NCI-H1105 treated with DMSO at 0.1 percent for 48 hours (cell line): ENCODE data around the gene ZNRF4.
A peak's percentile ranks its signal among the peaks of the same experiment; 100 is the strongest.

Experiments
- DNase-seq: peaks from one replicate; lab custom pipeline; 2025; lab: John Stamatoyannopoulos, UW

ZNRF4 gene

DNA sequence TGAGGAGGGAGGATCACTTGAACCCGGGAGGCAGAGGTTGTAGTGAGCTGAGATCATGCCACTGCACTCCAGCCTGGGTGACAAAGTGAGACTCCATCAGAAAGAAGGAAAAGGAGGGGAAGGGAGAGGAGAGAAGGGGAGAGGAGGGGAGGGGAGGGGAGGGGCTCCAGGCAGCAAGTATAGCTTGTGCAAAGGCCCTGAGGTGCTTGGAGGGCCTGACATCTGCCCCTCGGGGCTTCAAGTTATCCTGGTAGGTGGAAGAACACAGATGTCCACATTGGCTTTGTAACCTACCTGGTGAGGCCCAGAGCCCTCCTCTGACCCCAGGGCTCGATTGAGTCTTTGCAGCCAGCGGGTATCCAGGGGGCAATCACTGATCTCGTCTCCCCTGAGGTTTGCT is 11.5 kb upstream of the ZNRF4 start:
- DNase-seq = no peak

DNA sequence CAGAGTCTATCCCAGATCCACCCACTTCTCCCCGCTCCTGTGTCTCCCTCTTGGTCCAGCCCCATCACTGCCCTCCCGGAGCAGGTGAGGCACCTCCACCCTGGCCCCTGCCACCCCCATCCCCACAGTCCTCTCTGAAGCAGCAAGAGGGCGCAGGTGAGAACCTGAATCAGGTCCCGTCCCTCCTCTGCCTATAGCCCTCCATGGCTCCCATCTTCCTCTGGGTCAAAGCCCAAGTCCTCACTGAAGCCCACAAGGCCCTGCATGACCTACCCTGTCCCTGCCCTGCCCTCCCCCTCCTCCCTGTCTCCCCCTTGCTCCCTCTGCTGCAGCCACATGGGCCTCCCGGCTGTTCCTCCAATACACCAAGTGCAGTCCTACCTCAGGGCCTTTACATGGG is 10.8 kb upstream of the ZNRF4 start:
- no peak for DNase-seq

DNA sequence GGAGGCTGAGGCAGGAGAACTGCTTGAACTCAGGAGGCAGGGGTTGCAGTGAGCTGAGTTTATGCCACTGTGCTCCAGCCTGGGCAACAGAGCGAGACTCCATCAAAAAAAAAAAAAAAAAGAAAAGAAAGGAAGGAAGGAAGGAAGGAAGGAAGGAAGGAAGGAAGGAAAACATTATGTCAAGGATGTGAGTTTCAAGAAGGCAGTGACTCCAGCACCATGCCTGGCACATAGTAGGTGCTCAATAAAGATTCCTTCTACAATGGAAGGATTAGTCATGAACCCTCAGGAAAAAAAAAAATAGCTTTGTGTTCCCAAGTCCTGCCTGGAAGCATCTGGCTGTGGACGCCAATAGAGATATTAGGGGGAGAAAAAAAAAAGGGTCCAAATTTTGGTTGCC is 10.1 kb upstream of the ZNRF4 start:
- DNase-seq = no peak

DNA sequence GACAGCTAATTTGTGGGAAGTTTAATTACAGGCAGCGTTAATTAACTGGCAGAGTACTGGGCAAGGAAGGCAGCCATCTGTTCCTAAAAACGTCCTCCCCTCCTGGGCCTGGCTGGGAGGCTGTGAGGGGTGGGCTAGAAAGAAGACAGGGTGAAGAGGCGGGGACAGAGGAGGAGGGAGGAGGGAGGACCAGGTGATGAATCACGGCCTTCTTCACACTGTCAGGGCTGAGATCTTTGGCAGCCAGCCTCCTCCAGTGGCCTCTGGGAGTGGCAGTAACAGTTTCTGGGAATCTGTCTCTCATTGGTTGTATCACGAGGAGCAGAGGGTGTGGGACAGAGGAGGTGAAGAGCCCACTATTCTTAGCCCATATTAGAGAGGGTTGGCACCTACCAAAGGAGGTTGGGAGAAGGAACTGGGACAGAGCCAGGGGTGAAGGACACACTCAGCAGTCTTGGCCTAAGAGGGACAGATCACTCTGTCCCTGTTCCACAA is 9.6 kb upstream of the ZNRF4 start:
- DNase-seq = no peak

DNA sequence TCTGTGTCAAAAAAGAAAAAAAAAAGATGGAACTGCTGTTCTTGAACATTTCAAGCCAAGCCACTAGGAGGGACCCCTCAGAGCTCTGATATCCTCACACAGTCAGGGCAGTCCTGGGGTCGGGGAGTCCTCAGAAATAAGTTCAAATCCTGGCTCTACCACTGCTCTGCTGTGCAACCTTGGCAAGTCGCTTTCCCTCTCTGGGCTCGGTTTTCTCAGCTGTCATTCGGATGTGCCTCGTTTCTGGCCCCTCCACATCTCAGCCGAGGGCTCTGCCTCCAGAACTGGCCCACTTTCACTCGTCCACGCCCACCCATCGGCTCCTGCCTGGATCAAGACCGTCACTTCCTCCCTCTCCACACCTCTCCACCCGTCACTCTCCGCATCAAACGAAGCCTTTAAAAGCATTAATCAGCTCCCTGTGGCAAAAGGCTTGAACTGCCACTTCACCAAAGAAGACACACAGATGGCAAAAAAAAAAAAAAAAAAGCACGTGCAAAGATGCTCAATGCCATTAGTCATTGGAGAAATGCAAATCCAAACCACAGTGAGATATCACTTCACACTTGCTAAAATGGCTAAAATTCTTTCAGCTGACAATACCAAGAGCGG is 7.4 kb upstream of the ZNRF4 start:
- no peak for DNase-seq

DNA sequence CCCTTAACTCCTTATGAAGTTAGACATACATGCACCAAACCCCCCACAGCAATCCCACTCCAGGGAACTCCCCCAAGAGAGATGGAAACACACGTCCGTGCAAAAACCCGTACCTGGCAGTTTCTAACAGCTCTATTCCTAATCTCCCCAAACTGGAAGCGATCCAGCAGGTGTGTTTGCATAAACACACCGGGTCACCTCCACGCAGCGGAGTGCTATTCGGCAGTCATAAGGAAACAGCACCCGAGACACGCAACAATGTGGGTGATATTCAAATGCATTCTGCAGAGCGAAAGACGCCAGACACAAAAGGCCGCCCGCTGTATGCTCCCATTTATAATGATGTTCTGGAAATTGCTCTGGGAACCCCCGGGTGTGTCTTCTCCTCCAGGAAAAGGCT is 6.8 kb upstream of the ZNRF4 start:
- peak; percentile 23 for DNase-seq

DNA sequence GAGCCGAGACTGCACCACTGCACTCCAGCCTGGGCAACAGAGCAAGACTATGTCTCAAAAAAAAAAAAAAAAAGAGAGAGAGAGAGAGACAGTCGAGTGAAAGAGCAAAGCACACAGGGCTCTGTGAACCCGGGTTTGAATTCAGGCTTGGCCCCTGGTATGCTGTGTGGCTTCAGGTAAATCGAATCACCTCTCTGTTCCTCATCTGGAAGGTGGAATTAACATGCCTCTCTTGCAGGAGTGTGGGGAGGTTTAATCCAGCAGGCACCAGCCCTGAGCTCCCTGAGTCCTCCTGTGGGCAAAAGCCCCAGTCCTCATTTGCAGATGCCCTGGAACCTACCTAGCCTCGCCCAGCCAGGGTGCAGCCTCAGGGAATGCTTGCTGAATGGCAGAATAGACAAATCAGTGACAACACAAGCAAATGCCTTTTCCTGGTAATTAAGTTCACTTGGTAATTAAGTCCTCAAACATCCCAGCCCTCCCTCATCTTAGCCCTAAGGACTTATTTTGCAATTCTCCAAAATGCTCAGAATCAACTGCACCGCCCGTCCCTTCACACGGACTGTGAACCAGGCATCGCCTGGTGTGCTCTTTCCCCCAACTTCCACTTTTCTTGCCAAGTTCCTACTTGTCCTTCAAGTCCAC is 4.6 kb upstream of the ZNRF4 start:
- no peak for DNase-seq

DNA sequence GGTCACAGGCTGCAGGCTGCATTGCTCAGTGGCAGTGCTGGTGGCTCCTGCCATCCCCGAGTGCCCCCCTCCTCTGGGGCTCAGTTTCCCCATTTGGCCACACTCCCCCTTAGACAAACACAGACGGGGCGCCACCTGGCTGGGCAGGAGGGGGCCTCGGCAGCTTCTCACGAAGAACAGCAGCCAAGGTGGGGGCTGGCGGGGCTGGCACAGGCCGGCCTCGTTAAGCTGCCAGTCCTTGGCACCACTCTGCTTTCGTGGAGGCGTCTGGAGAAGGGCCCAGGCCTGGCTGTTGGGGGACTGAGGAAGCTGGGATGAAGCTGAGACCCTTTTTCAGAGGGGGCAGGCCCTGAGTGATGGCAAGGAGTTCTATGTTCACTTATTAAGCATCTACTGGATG is 3.7 kb upstream of the ZNRF4 start:
- DNase-seq = no peak

DNA sequence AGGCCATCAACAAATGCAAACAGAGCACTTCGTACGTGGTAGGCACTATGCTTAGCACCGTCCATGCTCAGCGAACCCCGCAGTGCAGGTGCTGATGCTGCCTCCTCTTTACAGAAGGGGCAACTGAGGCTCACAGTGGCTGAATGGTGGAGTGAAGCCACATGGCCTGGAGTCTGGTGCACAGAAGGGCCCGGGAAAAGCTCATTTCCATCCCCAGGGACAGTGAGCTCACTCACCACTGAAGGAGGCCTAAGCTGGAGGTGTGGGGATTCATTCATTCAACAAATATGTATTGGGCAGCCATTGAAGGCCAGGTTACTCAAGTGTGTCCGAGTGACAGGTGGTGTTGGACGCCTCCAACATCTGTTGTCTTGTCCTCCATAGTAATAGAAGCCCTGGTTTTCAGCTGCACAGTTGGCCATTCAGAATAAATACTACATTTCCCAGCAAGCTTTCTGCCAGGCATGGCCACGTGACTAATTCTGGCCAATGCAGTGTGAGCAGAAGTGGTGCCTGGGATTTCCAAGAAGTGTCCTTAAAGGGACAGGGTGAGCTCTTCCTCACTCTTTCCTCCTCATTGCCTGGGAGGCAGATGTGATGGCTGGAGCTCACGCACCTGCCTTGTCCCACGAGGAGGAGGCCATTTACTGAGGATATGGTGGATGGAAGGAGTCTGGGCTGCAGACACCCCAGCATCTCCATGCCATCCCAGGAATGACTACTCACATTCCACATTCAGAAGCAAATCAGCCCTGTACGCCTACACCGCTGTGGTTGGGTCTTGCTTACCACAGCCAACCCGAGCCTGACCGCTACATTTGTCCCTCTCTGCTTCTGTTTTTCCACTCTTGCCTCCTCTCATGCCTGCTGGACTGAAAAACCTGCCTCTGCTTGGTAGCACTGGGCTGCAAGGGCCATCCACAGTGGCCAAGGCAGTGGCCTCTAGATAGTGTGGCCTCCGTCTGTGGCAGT is 2.3 kb upstream of the ZNRF4 start:
- no peak for DNase-seq

DNA sequence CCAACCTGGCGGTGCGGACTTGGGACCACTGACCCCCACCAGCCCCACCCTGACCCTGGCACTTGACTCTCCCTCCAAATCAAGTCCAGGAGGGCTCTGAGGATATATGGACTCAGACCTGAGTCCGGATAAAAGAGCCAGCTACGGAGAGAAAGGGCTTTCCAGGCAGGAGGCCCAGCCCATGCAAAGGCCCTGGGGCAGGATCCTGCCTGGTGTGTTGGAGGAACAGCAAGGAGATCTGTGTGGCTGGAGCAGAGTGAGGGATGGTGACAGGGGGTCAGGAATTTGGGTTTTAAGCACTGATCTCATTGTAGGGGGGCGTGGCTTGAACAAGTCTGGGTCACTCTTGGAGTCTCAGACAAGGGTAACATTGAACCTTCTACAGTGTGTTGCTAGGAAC is 474 bp upstream of the ZNRF4 start:
- no peak for DNase-seq

DNA sequence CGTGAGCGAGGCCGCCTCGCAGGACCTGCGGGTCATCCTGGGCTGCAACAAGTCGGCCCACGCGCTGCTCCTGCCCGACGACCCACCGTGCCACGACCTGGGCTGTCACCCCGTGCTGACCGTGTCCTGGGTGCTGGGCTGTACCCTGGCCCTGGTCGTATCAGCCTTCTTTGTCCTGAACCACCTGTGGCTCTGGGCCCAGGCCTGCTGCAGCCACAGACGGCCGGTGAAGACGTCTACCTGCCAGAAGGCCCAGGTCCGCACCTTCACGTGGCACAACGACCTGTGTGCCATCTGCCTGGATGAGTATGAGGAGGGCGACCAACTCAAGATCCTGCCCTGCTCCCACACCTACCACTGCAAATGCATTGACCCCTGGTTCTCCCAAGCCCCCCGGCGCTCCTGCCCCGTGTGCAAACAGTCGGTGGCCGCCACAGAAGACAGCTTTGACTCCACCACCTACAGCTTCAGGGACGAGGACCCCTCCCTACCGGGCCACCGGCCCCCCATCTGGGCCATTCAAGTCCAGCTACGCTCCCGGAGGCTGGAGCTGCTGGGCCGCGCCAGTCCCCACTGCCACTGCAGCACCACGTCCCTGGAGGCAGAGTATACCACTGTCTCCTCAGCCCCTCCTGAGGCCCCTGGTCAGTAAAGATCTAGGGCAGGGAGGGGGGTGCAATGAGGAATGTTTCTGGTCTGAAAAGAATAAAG is 1.1 kb downstream of the ZNRF4 start:
- DNase-seq = no peak

DNA sequence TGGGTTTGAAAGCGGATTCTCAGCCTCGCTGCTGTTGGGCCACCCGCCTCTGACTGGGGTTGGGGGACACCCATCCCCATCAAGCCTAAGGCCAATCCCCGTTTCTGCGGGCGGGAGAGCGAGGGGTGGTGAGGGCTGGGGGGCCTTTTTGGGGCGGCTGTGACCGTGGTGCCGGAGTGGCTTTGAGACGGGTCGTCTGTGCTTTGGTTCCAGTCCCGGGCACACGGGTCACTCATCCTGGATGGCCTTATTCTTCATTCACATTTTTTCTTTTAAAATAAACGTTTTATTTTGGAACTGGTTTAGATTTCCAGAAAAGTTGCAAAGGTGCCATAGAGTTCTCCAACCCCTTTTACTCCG is 1.6 kb downstream of the ZNRF4 start:
- DNase-seq = no peak

DNA sequence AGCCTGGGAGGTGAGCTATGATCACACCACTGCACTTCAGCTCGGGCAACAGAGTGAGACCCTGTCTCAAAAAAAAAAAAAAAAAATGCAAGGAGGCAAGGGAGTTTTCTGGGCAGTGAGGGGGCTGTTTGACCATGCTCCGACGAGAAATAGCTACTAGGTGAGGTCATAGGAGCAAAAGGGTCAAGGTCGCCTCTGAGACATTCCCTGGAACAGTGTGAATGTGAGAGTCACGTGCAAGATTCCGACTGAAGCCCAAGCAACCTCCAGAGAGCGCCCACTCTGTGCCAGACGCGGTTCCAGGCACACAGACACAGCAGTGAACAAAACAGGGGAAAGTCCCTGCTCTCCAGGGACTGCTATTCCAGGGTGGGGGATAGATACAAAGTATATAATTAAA is 2.5 kb downstream of the ZNRF4 start:
- no peak for DNase-seq

DNA sequence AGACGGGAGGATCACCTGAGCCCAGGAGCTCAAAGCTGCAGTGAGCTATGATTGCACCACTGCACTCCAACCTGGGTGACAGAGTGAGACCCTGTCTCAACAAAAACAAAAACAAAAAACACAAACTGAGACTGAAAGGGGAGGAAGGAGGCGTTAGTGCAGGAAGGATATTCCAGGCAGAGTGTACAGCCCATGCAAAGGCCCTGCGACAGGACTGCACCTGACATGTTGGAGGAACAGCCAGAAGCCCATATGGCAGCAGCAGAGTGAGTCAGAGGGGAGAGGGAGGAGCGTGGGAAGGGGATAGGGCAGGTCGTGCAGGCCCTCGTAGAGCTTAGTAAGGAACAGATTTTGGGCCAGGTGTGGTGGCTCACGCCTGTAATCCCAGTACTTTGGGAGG is 3.2 kb downstream of the ZNRF4 start:
- no peak for DNase-seq

DNA sequence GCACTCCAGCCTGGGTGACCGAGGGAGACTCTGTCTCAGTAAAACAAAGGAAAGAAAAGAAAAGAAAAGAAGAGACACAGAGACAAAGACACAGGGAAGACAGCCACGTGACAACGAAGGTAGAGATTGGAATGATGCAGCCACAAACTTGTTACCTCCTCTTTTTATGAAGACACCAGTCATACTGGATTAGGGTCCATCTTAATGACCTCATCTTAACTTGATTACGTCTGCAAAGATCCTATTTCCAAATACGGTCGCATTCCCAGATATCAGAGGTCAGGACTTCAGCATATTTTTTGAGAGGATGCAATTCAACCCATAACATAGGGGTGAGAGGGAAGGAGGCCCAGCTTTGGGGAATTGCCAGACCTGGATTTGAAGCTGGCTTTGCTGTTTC is 4.1 kb downstream of the ZNRF4 start:
- DNase-seq = no peak

DNA sequence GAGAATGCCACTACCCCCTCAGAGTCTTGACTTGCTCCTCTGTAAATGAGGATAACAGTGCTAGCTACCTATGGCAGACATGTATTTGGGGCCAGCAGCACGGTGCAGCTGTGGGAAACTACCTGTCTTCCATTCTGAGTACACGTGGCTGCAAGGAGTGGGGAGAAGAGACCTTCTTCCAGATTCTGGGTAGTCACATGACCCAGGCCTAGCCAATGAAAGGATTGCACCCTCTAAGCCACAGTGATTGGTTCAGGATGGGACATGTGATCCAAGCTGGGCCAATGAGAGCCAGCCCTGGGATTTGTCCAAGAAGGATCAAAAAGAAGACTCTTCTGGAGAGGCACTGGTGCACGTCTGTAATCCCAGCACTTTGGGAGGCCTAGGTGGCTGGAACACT is 5.5 kb downstream of the ZNRF4 start:
- DNase-seq = no peak

DNA sequence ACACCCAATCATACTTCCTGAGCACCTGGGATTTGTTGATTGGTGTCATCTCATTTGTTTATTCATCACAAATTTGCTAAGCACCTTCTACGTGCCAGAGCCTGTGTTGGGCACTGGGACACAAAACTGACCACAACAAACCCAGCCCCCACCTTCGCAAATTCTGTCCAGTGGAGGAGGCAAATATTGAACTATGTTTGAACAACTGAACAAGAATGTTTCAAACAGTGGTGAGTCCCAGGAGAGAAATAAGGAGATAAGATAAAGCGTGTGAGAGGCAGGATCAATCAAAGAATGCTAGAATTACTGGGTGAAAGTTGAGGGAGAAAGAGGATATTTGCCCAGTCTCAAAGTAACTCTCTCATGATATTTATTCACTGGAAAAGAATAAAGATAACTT is 8.7 kb downstream of the ZNRF4 start:
- DNase-seq = no peak

DNA sequence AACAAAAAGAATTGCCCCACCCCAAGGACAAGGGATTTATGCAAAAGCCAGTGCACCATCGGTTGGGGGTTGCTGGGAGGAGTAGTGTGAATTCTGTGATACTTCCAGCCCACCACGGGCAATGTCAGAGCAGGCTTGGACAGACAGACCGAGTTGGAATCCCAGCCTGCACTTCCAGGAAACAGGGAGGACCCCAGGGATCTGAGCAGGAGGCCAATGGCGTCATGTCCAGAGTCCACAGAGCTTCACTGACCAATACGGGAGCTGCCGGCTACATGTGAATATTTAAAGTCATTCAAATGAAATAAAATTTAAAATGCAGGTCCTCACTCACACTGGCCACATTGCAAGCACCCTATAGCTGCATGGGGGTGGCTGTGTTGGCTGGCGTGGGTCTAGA is 10.9 kb downstream of the ZNRF4 start:
- DNase-seq = no peak

DNA sequence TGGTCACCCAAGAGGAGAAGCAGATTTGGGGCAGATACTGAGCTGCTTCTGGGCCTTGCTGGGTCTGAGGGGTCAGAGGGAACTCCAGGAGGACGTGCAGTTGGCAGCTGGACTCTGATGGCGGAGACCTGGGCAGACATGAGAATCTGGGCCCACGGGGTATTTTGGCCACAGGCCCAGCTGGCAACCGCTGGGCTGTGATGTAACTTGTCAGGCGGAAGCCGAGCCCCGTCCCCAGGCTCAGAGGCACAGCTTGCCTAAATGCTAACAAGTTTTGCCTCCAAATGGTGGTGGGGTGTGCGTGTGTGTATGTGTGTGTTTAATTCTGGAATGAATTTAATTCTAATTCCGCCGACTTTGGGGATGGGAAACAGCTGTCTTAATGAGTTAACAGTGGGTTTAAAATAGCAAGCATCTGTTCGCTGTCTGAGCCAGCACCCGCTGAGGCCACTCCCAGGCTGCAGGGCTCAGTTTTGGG is 11.6 kb downstream of the ZNRF4 start:
- DNase-seq = no peak

DNA sequence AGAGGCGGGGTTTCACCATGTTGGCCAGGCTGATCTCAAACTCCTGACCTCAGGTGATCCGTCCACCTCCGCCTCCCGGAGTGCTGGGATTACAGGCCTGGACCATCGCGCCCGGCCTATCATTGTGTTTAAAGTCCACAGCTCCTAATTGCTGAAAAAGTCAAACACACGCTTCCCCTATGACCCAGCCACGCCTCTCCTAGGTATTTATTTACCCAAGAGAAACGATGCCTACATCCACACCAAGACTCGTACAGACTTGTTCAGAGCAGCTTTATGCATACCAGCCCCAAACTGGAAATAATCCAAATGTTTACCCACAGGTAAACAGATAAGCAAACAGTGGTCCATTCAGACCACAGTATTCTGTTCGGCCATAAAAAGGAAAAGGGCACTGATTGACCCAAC is 15.1 kb downstream of the ZNRF4 start:
- peak; percentile 71 for DNase-seq

DNA sequence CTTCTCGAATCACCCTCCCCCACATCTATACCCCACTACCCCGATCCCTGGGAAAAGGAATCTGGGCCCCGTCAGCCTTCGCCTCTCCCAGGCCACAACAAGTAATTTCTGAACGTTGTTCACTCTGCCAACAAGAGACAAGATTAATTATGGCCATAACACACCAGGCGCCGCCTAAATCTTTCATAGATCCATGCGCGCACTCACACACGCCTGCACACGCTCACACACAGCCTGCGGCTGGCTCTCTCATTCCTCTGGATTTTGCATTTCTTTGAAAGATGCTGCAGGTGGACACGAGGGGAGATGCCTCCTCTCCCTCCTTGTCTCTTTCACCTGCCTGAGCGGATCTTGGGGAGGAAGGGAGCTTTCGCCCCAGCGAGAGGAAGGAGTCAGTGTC is 17.1 kb downstream of the ZNRF4 start:
- DNase-seq = no peak

DNA sequence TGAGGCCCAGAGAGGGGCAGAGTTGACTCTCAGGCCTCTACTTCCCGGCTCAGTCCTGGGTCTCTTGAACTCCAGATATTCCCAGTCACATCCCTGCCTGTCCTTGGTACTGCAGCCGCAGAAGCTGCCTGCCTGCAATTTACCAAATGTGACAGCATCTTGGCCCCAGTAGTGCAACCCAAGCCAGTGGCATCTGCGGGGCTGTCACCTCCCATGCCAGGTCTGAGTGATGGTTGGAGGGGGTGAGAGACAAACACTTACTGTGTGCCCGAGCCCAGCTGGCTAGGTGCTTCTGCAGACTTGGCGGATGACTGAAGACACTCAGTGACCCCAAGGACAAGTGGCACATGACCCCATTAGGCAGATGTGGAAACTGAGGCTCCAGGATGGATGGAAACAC is 18.4 kb downstream of the ZNRF4 start:
- DNase-seq = no peak
